Measurements from ENCODE around the gene SCRN2.

The SCRN2 gene

GRCh38 chr17:47846716-47847340 lies 5.8 kb upstream of the SCRN2 start:
- H3K4me3 ChIP-seq (ENCODE audit: severe bottlenecking): no peak overlapping the region
- peaks cover 2% of the 10 kb centered on the region; the same call in 1 of the 2 replicates for H3K36me3 ChIP-seq (ENCODE audit: low read depth)
- no peaks in the 10 kb centered on the region for H3K9me3 ChIP-seq (ENCODE audit: severe bottlenecking)
- H3K4me1 ChIP-seq (ENCODE audit: insufficient read depth, poor library complexity, severe bottlenecking): peaks cover 6% of the 10 kb centered on the region
- TF ChIP-seq CTCF (IDR thresholded peaks at IDR 0.05; ENCODE audit: poor library complexity, severe bottlenecking): no peak
- no peaks in the 10 kb centered on the region for H3K27me3 ChIP-seq (ENCODE audit: insufficient read depth, poor library complexity, severe bottlenecking)
- DNase-seq (ENCODE audit: low spot score): no peak
- no peak for ATAC-seq (ENCODE audit: low read depth)
- no peak overlapping the region for H3K27ac ChIP-seq (ENCODE audit: poor library complexity, severe bottlenecking)

GRCh38 chr17:47845716-47846075 lies 4.6 kb upstream of the SCRN2 start:
- Histone ChIP-seq H3K27me3 (ENCODE audit: insufficient read depth, poor library complexity, severe bottlenecking) (no peaks in the 10 kb centered on the region), H3K27ac (ENCODE audit: poor library complexity, severe bottlenecking) (no peak overlapping the region), H3K36me3 (ENCODE audit: low read depth) (peaks cover 2% of the 10 kb centered on the region; the same call in 1 of the 2 replicates), H3K4me3 (ENCODE audit: severe bottlenecking) (no peak overlapping the region), H3K9me3 (ENCODE audit: severe bottlenecking) (no peaks in the 10 kb centered on the region), H3K4me1 (ENCODE audit: insufficient read depth, poor library complexity, severe bottlenecking) (peaks cover 10% of the 10 kb centered on the region)
- no peak for DNase-seq (ENCODE audit: low spot score)
- no peak for ATAC-seq (ENCODE audit: low read depth)
- no peak for TF ChIP-seq CTCF (IDR thresholded peaks at IDR 0.05; ENCODE audit: poor library complexity, severe bottlenecking)

DNA sequence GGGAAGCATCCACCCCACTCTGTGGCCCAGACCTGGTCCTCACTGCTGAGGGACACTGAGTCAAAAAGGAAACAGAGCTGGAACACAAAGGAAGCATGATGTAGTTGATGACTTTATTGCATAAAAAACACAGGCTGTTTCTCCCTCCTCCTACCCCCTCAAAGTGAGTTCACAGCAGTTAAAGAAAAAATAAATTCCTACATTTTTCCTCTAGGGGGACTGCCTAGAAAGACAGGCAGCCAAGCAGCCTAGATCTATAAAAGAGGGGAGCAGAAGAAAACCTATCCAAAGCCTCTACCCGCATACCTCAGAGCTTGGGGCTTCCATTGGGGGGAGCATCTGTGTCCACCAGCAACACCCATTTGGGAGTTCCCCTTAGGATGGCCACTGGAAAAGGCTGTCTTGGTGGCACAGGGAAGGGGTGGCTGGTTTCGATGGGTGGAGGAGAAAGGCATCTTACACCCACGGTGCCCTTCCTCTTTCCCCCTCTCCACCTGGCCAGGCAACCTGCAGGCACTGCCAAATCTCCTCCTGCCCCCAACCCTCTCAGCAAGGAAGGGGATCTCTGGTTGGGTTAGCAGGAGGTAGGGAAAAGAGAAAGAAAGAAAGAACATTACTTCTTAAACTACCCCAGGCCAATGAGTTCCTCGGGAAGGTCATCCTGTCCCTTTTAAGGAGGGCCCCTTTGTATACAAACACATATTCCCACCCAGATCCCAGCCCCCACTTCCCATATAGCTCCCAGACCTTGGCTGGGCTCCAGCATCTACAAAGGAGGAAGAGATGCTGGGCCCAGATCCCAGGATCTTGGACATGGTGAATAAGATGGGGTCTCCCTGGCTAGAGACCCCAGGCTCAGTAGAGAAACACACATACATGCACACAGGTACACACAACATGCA lies 4.0 kb upstream of the SCRN2 start:
- Histone ChIP-seq H3K4me3 (ENCODE audit: severe bottlenecking) (no peak overlapping the region), H3K4me1 (ENCODE audit: insufficient read depth, poor library complexity, severe bottlenecking) (peaks cover 10% of the 10 kb centered on the region), H3K27ac (ENCODE audit: poor library complexity, severe bottlenecking) (no peak overlapping the region), H3K27me3 (ENCODE audit: insufficient read depth, poor library complexity, severe bottlenecking) (no peaks in the 10 kb centered on the region), H3K36me3 (ENCODE audit: low read depth) (peaks cover 2% of the 10 kb centered on the region; the same call in 1 of the 2 replicates), H3K9me3 (ENCODE audit: severe bottlenecking) (no peaks in the 10 kb centered on the region)
- TF ChIP-seq CTCF (IDR thresholded peaks at IDR 0.05; ENCODE audit: poor library complexity, severe bottlenecking): peak; percentile 38
- DNase-seq (ENCODE audit: low spot score): no peak
- ATAC-seq (ENCODE audit: low read depth): no peak

DNA sequence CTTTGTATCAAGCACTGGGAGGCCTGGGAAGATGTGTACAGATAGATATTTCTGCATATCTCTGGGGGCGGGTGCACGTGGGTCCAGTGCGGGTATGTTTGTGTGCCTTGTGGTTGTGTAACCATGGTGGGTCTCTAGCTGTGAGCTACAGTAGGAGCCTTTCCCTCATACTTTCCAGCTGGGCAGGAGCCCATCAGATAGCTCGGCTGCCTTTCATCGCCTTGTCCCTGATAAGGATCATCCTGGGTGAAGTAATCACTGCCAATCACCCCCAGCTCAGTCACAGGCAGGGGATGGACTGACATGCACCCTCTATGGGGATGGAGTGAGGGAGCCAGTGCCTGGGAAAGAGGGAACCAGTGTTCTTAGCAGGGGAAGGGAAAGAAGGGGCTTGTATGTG lies 3.2 kb upstream of the SCRN2 start:
- H3K27me3 ChIP-seq (ENCODE audit: insufficient read depth, poor library complexity, severe bottlenecking): no peaks in the 10 kb centered on the region
- H3K9me3 ChIP-seq (ENCODE audit: severe bottlenecking): no peaks in the 10 kb centered on the region
- no peak overlapping the region for H3K4me3 ChIP-seq (ENCODE audit: severe bottlenecking)
- H3K36me3 ChIP-seq (ENCODE audit: low read depth): peaks cover 2% of the 10 kb centered on the region; the same call in 1 of the 2 replicates
- no peak for DNase-seq (ENCODE audit: low spot score)
- no peak for ATAC-seq (ENCODE audit: low read depth)
- TF ChIP-seq CTCF (IDR thresholded peaks at IDR 0.05; ENCODE audit: poor library complexity, severe bottlenecking): no peak
- H3K27ac ChIP-seq (ENCODE audit: poor library complexity, severe bottlenecking): no peak overlapping the region
- H3K4me1 ChIP-seq (ENCODE audit: insufficient read depth, poor library complexity, severe bottlenecking): peaks cover 5% of the 10 kb centered on the region

GRCh38 chr17:47843391-47843730 lies 2.3 kb upstream of the SCRN2 start:
- H3K27ac ChIP-seq (ENCODE audit: poor library complexity, severe bottlenecking): no peak overlapping the region
- no peak for ATAC-seq (ENCODE audit: low read depth)
- peaks cover 2% of the 10 kb centered on the region; the same call in 1 of the 2 replicates for H3K36me3 ChIP-seq (ENCODE audit: low read depth)
- H3K27me3 ChIP-seq (ENCODE audit: insufficient read depth, poor library complexity, severe bottlenecking): no peaks in the 10 kb centered on the region
- no peaks in the 10 kb centered on the region for H3K9me3 ChIP-seq (ENCODE audit: severe bottlenecking)
- peak; percentile 70 for TF ChIP-seq CTCF (IDR thresholded peaks at IDR 0.05; ENCODE audit: poor library complexity, severe bottlenecking)
- H3K4me3 ChIP-seq (ENCODE audit: severe bottlenecking): no peak overlapping the region
- H3K4me1 ChIP-seq (ENCODE audit: insufficient read depth, poor library complexity, severe bottlenecking): peaks cover 4% of the 10 kb centered on the region
- DNase-seq (ENCODE audit: low spot score): no peak
